ENCODE measurements around the gene SERPINA3.

Gene SERPINA3

DNA sequence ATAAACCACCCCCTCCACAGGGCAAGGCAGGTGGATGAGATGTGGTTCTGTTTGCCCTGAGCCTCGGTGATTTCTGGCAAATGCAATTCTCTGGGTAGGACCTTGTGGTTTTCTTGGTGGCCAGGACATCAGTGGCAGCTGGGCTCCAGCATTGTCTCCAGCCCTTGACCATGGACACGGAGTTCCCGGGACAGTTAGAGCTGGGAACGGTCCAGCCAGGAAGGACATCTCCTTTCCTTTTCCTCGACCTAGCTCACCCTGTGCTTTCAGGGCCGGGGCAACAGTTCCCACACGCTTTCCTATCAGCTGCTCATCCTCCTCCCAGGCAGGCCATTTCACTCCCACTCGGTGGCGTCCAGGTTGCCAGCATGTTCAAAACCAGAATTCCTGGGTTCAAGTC, 41.8 kb upstream of the SERPINA3 start:
- no peak for DNase-seq (ENCODE audit: low read depth)
- H3K4me3 ChIP-seq (ENCODE audit: low read depth, low read length), result no peak overlapping the region
- TF ChIP-seq CTCF (IDR thresholded peaks at IDR 0.05; ENCODE audit: control insufficient read depth, extremely low read depth, insufficient read depth), result no peak

DNA sequence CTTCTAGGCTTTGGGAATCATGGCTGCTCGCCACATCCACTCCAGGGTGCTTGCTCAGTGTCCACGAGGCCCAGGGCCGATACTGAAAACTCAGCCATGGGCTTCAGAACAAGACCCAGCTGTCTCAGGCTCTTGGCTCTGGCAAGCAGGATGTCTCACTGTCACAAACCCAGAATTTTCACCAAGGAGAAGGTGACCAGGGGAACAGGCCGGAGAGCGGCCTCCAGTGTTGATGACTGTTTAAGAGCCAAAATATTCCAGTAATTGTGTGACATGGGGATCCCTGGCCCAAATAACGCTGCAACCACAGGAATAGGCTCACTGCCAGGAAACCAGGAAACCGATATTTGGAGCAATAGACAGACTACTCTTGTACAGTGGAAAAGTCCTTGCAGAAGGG, 40.8 kb upstream of the SERPINA3 start:
- TF ChIP-seq CTCF (IDR thresholded peaks at IDR 0.05; ENCODE audit: control insufficient read depth, extremely low read depth, insufficient read depth), result no peak
- DNase-seq (ENCODE audit: low read depth), result no peak
- no peak overlapping the region for H3K4me3 ChIP-seq (ENCODE audit: low read depth, low read length)

- no peak for DNase-seq (ENCODE audit: low read depth)
- H3K4me3 ChIP-seq (ENCODE audit: low read depth, low read length), result no peak overlapping the region
- no peak for TF ChIP-seq CTCF (IDR thresholded peaks at IDR 0.05; ENCODE audit: control insufficient read depth, extremely low read depth, insufficient read depth)
Observed at GRCh38 chr14:94571950-94572349, 40.2 kb upstream of the SERPINA3 start.

DNA sequence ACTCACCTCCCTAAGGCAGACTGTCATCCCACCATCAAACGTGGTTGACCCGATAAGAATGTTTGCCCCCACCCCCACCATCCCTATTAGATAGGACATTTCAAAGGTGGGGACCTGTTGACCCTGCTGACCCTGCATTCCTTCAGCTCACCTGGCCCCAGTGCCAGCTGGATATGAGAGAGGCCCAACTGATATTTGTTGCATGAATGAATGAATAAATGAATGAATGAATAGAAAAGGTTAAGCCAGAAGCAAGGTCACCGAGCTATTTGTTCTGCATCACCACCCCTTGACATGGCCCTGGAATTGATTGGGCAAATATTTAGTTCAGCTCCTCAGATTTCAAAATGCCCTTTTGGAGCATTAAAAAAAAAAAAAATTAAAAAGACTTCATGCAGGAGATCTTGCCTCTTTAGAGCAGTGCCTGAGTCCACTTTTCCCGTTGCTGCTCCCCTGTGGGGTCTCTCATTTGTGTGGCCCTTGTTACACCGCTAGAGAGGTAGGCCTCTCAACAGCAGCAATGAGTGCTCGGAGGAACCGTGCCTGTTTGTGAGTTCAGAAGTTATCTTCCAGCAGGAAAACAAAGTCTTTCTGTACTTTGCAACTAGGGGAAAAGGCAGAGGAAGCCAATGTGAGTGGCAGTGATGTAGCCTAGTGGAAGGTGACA, 39.4 kb upstream of the SERPINA3 start:
- H3K4me3 ChIP-seq (ENCODE audit: low read depth, low read length), result no peak overlapping the region
- DNase-seq (ENCODE audit: low read depth), result no peak
- TF ChIP-seq CTCF (IDR thresholded peaks at IDR 0.05; ENCODE audit: control insufficient read depth, extremely low read depth, insufficient read depth), result no peak

DNA sequence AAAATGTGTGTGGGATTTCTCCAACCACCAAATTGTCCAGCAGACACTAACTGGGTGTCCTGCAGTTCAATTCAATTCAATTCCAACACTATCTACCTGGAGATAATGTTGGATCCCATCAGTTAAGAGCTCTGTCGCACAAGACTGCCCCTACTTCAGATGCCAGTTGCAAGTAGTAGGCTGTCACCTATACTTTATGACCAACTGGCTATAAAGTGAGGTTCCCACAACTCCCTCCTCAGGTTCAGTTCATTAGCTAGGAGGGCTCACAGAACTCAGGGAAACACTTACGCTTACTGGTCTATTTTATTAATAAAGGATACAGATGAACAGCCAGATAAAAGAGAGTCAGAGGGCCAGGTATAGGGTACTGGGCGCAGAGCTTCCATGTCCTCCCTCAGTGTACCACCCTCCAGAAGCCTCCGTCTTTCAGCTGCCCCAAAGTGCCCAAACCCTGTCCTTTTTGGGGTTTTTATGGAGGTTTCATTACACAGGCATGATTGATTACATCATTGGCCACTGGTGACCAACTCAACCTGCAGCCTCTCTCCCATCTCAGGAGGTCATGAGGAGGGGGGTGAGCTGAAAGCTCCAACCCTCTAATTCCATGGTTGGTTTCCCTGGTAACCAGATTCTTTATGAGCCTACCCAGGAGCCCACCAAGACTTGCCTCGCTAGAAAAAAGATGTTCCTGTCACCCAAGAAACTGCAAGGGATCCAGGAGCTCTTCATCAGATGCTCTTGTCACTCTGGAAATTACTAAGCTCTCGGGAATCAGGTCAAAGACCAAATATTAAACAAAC, 38.5 kb upstream of the SERPINA3 start:
- H3K4me3 ChIP-seq (ENCODE audit: low read depth, low read length), result no peak overlapping the region
- no peak for DNase-seq (ENCODE audit: low read depth)
- TF ChIP-seq CTCF (IDR thresholded peaks at IDR 0.05; ENCODE audit: control insufficient read depth, extremely low read depth, insufficient read depth), result no peak

GRCh38 chr14:94574336-94574735, 37.9 kb upstream of the SERPINA3 start:
- no peak for DNase-seq (ENCODE audit: low read depth)
- no peak overlapping the region for H3K4me3 ChIP-seq (ENCODE audit: low read depth, low read length)
- TF ChIP-seq CTCF (IDR thresholded peaks at IDR 0.05; ENCODE audit: control insufficient read depth, extremely low read depth, insufficient read depth), result no peak

Data from LNCaP clone FGC (cell line).